HG02938 (cell line): ENCODE results near the gene RNF11.
A peak's percentile ranks its signal among the peaks of the same experiment; 100 is the strongest.
"Not testable (repeated sequence)": the region's sequence is repeated elsewhere in the genome, so short reads cannot be mapped to it uniquely, and the experiment has no call there.

Experiments used
- ATAC-seq: cut with Tn5 transposase; IDR thresholded peaks from one replicate; pipeline ENCODE4 v1.9.1; 2021; ENCODE audit warnings: mild to moderate bottlenecking, moderate library complexity; ENCODE audit not compliant: unreplicated experiment

Gene RNF11

DNA sequence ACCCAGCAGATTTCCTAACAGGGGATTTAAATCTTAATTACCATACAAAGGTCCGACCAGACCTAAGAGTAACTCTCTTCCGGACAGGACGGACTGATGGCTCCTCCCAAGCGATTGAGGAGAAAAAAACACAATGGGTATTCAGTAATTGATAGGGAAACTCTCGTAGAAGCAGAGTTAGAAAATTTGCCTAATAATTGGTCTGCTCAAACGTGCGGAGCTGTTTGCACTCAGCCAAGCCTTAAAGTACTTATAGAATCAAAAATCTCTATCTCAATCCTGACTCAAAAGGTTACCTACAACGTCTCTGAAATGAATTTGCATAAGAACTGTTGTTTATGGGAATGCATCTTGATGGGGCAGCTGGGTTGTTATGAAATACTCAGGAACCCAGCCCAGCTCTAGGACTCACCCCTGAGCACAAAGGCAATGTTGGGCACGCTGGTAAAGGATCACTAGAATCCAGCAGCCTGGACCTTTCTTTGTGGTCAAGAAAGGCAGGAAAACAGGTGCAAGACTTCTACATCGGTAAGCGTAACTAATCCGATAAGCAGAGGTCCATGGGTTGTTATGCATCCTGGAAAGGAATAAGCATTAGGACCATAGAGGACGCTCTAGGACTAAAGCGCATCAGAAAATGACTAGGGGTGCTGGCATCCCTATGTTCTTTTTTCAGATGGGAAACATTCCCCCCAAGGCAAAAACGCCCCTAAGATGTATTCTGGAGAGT lies 8.7 kb upstream of the RNF11 start:
- ATAC-seq, result not testable (repeated sequence)

GRCh38 chr1:51228471-51228870 lies 7.6 kb upstream of the RNF11 start:
- ATAC-seq, result not testable (repeated sequence)

GRCh38 chr1:51230501-51231078 lies 5.5 kb upstream of the RNF11 start:
- ATAC-seq, result no peak

DNA sequence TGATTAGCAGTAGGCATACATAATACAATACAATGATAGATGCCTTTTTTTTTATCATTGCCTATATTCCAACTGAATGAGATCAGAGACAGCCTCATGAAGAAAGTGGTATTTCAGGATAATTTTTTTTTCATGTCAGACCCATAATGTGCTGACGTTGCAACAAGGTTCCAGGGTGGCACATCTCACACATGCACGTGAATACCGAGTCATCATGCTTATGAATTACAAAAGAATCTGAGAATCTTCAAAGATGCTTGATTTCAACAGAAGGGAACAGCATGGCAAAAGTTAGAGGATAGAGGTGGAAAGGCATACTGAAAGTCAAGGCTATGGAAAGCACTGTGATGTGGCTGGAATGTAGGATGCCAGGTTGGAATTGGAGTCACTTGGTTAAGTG lies 5.0 kb upstream of the RNF11 start:
- ATAC-seq, result no peak

- ATAC-seq, result no peak
These were observed 4.2 kb upstream of the RNF11 start for GRCh38 chr1:51231896-51232295.

DNA sequence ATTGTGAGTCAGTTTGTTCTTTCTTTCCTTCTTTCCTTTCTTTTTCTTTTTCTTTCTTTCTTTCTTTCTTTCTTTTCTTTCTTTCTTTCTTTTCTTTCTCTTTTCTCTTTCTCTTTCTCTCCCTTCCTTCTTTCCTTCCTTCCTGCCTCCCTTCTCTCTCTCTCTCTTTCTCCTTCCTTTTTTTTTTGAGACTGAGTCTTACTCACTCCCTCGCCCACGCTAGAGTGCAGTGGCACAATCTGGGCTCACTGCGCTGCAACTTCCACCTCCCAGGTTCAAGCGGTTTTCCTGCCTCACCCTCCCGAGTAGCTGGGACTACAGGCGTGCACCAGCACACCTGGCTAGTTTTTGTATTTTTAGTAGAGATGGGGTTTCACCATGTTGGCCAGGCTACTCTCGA lies 1.8 kb upstream of the RNF11 start:
- ATAC-seq, result not testable (repeated sequence)

DNA sequence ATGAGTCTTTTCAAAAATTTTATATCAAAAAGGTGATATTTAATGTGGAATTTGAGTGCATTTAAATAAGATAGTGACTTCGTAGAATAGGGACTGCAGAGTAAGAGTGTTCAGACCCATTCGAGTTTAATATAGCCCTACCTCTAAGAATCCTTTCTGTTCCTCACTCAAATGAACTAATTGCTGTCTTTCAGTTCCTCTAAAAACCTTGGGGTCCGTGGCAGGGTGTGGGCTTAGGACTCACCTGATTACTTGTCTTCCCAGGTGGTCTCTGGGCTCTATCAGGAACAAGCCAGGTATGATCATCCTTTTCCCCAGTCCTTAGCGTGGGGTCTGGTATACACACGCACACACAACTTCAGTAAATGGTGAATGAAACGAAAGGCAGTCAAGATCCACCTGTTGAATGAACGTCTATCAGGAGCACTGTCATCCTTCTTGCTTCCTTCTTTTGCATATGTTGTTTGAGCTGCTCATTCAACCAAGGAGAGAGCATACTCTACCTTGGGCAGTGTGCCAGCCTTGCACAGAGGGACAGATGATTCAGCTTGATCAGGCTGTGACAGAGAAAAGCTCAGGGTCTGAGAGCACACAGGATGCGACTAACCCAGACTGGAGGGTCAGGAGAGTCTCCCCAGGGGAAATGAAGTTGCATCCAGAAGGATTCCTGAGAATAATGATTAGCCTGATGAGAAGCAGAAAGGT lies 1.2 kb upstream of the RNF11 start:
- ATAC-seq, result peak; percentile 65

GRCh38 chr1:51236531-51237350 lies 668 bp downstream of the RNF11 start:
- peak; percentile 19 for ATAC-seq

- ATAC-seq, result no peak
These were observed 1.4 kb downstream of the RNF11 start for GRCh38 chr1:51237351-51238033.

GRCh38 chr1:51238034-51238403 lies 1.9 kb downstream of the RNF11 start:
- ATAC-seq, result no peak

GRCh38 chr1:51240084-51240483 lies 4.0 kb downstream of the RNF11 start:
- ATAC-seq, result no peak

- no peak for ATAC-seq
These were observed 5.0 kb downstream of the RNF11 start for GRCh38 chr1:51241119-51241518.

- ATAC-seq, result no peak
These were observed 6.5 kb downstream of the RNF11 start for GRCh38 chr1:51242546-51242945.

DNA sequence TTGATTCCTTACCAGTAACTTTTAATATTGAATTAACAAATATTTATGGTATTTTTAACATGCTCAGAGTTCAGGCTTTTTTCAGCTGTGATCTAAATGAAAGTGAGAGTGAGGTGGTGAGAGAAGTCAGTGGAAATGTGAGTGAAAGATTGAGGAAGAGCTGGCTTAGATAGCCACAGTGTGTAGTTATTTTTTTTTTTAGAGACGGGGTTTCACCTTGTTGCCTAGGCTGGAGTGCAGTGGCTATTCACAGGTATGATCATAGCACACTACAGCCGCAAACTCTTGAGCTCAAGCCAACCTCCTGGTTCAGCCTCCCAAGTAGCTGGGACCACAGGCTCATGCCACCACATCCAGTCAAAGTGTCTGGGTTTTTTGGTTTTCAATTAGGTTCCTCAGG lies 10.9 kb downstream of the RNF11 start:
- ATAC-seq, result peak; percentile 81

DNA sequence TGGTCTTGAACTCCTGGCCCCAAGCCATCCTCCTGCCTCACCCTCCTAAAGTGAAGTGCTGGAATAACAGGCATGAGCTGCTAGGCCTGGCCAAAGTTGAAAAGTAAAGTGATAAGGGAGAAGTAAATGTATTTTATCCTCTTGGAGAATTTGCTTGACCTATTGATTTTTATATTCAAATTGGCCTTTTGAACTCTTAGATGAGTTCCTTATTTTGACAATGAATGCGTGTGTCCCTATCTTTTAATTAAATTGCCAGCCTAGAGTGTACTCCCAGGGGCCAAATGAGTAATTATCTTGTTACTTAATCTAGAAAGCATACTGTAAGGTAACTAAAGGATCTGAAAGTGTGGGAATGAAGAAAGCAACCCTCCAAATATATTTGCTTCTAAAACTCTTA lies 11.4 kb downstream of the RNF11 start:
- no peak for ATAC-seq

GRCh38 chr1:51249445-51249844 lies 13.4 kb downstream of the RNF11 start:
- no peak for ATAC-seq

GRCh38 chr1:51250729-51251128 lies 14.7 kb downstream of the RNF11 start:
- ATAC-seq, result not testable (repeated sequence)

DNA sequence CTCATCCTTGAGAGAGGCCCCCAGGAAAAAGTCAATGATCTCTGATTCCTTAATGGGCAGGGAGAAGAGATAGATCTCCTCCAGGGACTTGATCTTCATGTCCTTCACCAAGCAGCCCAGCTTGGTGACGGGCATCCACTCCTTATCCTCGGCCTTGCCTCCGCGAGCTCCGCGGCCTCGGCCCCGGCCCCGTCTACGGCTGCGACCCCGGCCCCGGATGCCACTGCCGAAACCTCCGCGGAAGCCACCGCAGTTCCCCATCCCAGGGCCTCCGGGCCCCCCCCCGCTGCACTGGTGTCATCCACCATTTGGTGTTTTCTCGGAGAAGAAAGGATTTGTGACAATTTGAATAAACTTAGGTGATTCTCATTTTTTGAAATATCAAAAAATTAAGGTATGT lies 15.1 kb downstream of the RNF11 start:
- ATAC-seq, result not testable (repeated sequence)

GRCh38 chr1:51252366-51252765 lies 16.3 kb downstream of the RNF11 start:
- no peak for ATAC-seq

DNA sequence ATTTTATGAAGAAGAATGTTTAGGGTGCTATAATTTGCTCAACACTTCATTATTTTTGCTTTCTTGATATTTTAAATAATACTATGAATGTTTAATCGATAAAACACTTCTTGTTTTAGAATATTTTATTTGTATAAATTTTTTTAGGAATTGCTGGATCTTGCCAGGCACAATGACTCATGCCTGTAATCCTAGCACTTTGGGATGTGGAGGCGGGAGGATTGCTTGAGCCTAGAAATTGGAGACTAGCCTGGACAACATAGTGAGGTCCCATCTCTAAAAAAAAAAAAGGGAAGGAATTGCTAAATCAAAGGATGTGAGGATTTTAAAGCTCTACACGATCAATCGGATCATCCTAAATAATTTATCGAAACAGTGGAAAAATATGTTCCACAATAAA lies 17.6 kb downstream of the RNF11 start:
- no peak for ATAC-seq

GRCh38 chr1:51255331-51255730 lies 19.3 kb downstream of the RNF11 start:
- ATAC-seq, result no peak
